ENCODE results near the gene ARHGAP15. TPM values are rescaled to one million over a fixed set of nuclear protein-coding genes. Genes with fewer than 3 reads are reported as not detected.
"Not testable (repeated sequence)": the region's sequence is repeated elsewhere in the genome, so short reads cannot be mapped to it uniquely, and the experiment has no call there.

Gene ARHGAP15
- total RNA-seq, 2 donors from 2014 or later: 11.0 to 11.8 TPM

GRCh38 chr2:143087033-143087432 lies 42.2 kb upstream of the ARHGAP15 start:
- peaks cover under 1% of the 10 kb centered on the region for H3K9me3 ChIP-seq
- H3K4me1 ChIP-seq (ENCODE audit: control insufficient read depth in 1 of 2, low read depth in 2 of 2): no peaks in the 10 kb centered on the region
- no peaks in the 10 kb centered on the region for H3K27me3 ChIP-seq (replicated peaks; ENCODE audit: insufficient read depth)
- H3K27ac ChIP-seq: no peak overlapping the region
- ATAC-seq (ENCODE audit: insufficient number of reproducible peaks, low FRiP score, low read depth): no peak
- no peak for DNase-seq (ENCODE audit: low spot score)
- TF ChIP-seq CTCF (IDR thresholded peaks at IDR 0.05): no peak
- no peak overlapping the region for H3K4me3 ChIP-seq
- H3K36me3 ChIP-seq: no peaks in the 10 kb centered on the region

- no peak overlapping the region for H3K4me3 ChIP-seq
- H3K27ac ChIP-seq: no peak overlapping the region
- no peaks in the 10 kb centered on the region for H3K9me3 ChIP-seq
- H3K4me1 ChIP-seq (ENCODE audit: control insufficient read depth in 1 of 2, low read depth in 2 of 2): no peaks in the 10 kb centered on the region
- no peak for ATAC-seq (ENCODE audit: insufficient number of reproducible peaks, low FRiP score, low read depth)
- H3K27me3 ChIP-seq (replicated peaks; ENCODE audit: insufficient read depth): no peaks in the 10 kb centered on the region
- DNase-seq (ENCODE audit: low spot score): no peak
- no peak for TF ChIP-seq CTCF (IDR thresholded peaks at IDR 0.05)
- no peaks in the 10 kb centered on the region for H3K36me3 ChIP-seq
These were observed 40.8 kb upstream of the ARHGAP15 start for GRCh38 chr2:143088388-143088787.

- H3K36me3 ChIP-seq; H3K27me3 ChIP-seq (replicated peaks; ENCODE audit: insufficient read depth); DNase-seq (ENCODE audit: low spot score); ATAC-seq (ENCODE audit: insufficient number of reproducible peaks, low FRiP score, low read depth); H3K4me3 ChIP-seq; H3K27ac ChIP-seq; H3K9me3 ChIP-seq; H3K4me1 ChIP-seq (ENCODE audit: control insufficient read depth in 1 of 2, low read depth in 2 of 2): not testable (repeated sequence)
These were observed 39.7 kb upstream of the ARHGAP15 start for GRCh38 chr2:143089520-143089919.

GRCh38 chr2:143110758-143111428 lies 18.3 kb upstream of the ARHGAP15 start:
- peak; percentile 31 for ATAC-seq (ENCODE audit: insufficient number of reproducible peaks, low FRiP score, low read depth)
- Histone ChIP-seq H3K27me3 (replicated peaks; ENCODE audit: insufficient read depth) (no peaks in the 10 kb centered on the region), H3K27ac (no peak overlapping the region), H3K4me1 (ENCODE audit: control insufficient read depth in 1 of 2, low read depth in 2 of 2) (no peaks in the 10 kb centered on the region), H3K9me3 (no peaks in the 10 kb centered on the region), H3K36me3 (no peaks in the 10 kb centered on the region), H3K4me3 (no peak overlapping the region)
- peak; percentile 50 for TF ChIP-seq CTCF (IDR thresholded peaks at IDR 0.05)
- no peak for DNase-seq (ENCODE audit: low spot score)

DNA sequence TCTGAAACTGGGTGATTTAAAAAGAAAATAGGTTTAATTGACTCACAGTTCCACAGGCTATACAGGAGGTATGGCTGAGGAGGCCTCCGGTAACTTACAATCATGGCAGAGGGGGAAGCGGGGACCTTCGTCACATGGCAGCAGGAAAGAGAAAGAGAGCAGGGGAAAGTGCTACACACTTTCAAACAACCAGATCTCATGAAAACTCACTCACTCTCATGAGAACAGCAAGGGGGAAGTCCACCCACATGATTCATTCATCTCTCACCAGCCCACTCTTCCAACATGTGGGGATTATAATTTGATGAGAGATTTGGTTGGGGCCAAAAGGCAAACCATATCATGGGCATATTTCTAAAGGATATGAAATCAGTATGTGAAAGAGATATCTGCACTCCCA lies 12.0 kb upstream of the ARHGAP15 start:
- DNase-seq (ENCODE audit: low spot score) (no peak), ATAC-seq (ENCODE audit: insufficient number of reproducible peaks, low FRiP score, low read depth) (no peak)
- Histone ChIP-seq H3K36me3 (no peaks in the 10 kb centered on the region), H3K27me3 (replicated peaks; ENCODE audit: insufficient read depth) (no peaks in the 10 kb centered on the region), H3K9me3 (no peaks in the 10 kb centered on the region), H3K27ac (no peak overlapping the region), H3K4me1 (ENCODE audit: control insufficient read depth in 1 of 2, low read depth in 2 of 2) (no peaks in the 10 kb centered on the region), H3K4me3 (no peak overlapping the region)
- TF ChIP-seq CTCF (IDR thresholded peaks at IDR 0.05): no peak

DNA sequence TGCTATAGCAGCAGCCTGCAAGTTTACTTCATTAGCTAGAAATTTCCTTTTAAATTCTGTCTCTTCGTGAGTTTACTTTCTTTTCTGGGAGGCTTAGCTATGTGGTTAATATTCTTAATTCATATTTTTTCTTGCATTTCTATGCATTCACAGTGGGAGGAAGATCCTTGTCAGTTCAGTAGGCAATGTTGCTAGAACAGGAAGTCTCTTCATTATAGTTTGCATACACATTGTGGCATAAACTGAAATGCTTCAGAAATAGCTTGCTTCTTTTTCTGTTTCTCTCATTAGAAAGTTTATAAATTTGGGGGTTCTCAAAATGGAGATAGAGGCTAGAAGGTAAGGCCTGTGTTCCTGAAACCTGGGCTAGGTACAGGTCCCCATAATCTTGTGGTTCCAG lies 8.1 kb upstream of the ARHGAP15 start:
- Histone ChIP-seq H3K9me3 (no peaks in the 10 kb centered on the region), H3K36me3 (no peaks in the 10 kb centered on the region), H3K4me3 (no peak overlapping the region), H3K27me3 (replicated peaks; ENCODE audit: insufficient read depth) (no peaks in the 10 kb centered on the region), H3K27ac (no peak overlapping the region), H3K4me1 (ENCODE audit: control insufficient read depth in 1 of 2, low read depth in 2 of 2) (no peaks in the 10 kb centered on the region)
- ATAC-seq (ENCODE audit: insufficient number of reproducible peaks, low FRiP score, low read depth) (no peak), DNase-seq (ENCODE audit: low spot score) (no peak)
- no peak for TF ChIP-seq CTCF (IDR thresholded peaks at IDR 0.05)

Data from thoracic aorta (tissue), 2 donors.